H9 (cell line): ENCODE results near the gene WT1. TPM values are rescaled to one million over a fixed set of nuclear protein-coding genes. Genes with fewer than 3 reads are reported as not detected.

Experiments
- DNase-seq: peaks from one replicate; pipeline ENCODE4 v3.0.0-alpha.2; 2017
- H2AFZ ChIP-seq: one replicate; pipeline ENCODE4 v1.6.1; 2013; ENCODE audit warnings: mild to moderate bottlenecking, low read length, control low read depth, moderate library complexity
- H2AK5ac ChIP-seq: 2 replicates; pipeline ENCODE4 v1.6.1; 2013; ENCODE audit warnings: low read length, control low read depth, mixed read lengths; ENCODE audit not compliant: insufficient read length
- H2BK120ac ChIP-seq: one replicate; pipeline ENCODE4 v1.6.1; 2013; ENCODE audit warnings: low read depth, mild to moderate bottlenecking, low read length, control low read depth, inconsistent platforms; ENCODE audit not compliant: poor library complexity, severe bottlenecking
- H2BK12ac ChIP-seq: 2 replicates; pipeline ENCODE4 v1.6.1; 2013; ENCODE audit warnings: low read length, control low read depth, mixed read lengths, low read depth; ENCODE audit not compliant: insufficient read length
- H2BK15ac ChIP-seq: 2 replicates; pipeline ENCODE4 v1.6.1; 2013; ENCODE audit warnings: low read depth, low read length, control low read depth
- H2BK20ac ChIP-seq: one replicate; pipeline ENCODE4 v1.6.1; 2013; ENCODE audit warnings: low read depth, mild to moderate bottlenecking, low read length, control low read depth, inconsistent platforms; ENCODE audit not compliant: poor library complexity, severe bottlenecking
- H2BK5ac ChIP-seq: 2 replicates; pipeline ENCODE4 v1.6.1; 2013; ENCODE audit warnings: low read length, control low read depth, mixed read lengths; ENCODE audit not compliant: insufficient read length
- H3K14ac ChIP-seq: 2 replicates; pipeline ENCODE4 v1.6.1; 2013; ENCODE audit warnings: low read length, control low read depth; ENCODE audit not compliant: insufficient read depth
- H3K18ac ChIP-seq: 2 replicates; pipeline ENCODE4 v1.6.1; 2013; ENCODE audit warnings: low read depth, mild to moderate bottlenecking, mixed read lengths, low read length, control low read depth; ENCODE audit not compliant: insufficient read length
- H3K23ac ChIP-seq: 2 replicates; pipeline ENCODE4 v1.6.1; 2013; ENCODE audit warnings: low read length, control low read depth, mixed read lengths, low read depth; ENCODE audit not compliant: insufficient read length
- H3K23me2 ChIP-seq: 2 replicates; pipeline ENCODE4 v1.6.1; 2013; ENCODE audit warnings: low read depth, mild to moderate bottlenecking, mixed read lengths, low read length, control low read depth; ENCODE audit not compliant: insufficient read length, poor library complexity, severe bottlenecking
- H3K27ac ChIP-seq: 2 replicates; pipeline ENCODE4 v1.5.1; 2013; ENCODE audit warnings: low read length, control low read depth, mixed read lengths, low read depth; ENCODE audit not compliant: insufficient read length
- H3K27me3 ChIP-seq: 2 replicates; pipeline ENCODE4 v1.6.1; 2013; ENCODE audit warnings: low read length, control low read depth, inconsistent platforms; ENCODE audit not compliant: insufficient read depth
- H3K4ac ChIP-seq: 2 replicates; pipeline ENCODE4 v1.6.1; 2013; ENCODE audit warnings: low read depth, mild to moderate bottlenecking, control low read depth, inconsistent platforms, low read length, moderate library complexity
- H3K4me1 ChIP-seq: 2 replicates; pipeline ENCODE4 v1.6.1; 2013; ENCODE audit warnings: low read length, control low read depth, inconsistent platforms; ENCODE audit not compliant: insufficient read depth
- H3K4me2 ChIP-seq: 2 replicates; pipeline ENCODE4 v1.6.1; 2013; ENCODE audit warnings: low read length, control low read depth, mixed read lengths; ENCODE audit not compliant: insufficient read length, insufficient read depth
- H3K56ac ChIP-seq: 2 replicates; pipeline ENCODE4 v1.6.1; 2013; ENCODE audit warnings: low read depth, mild to moderate bottlenecking, mixed read lengths, low read length, control low read depth; ENCODE audit not compliant: insufficient read length
- H3K79me1 ChIP-seq: 2 replicates; pipeline ENCODE4 v1.6.1; 2013; ENCODE audit warnings: low read depth, mild to moderate bottlenecking, moderate library complexity, low read length, control low read depth, inconsistent platforms; ENCODE audit not compliant: insufficient read depth, poor library complexity, severe bottlenecking
- H3K79me2 ChIP-seq: 2 replicates; pipeline ENCODE4 v1.6.1; 2013; ENCODE audit warnings: low read length, control low read depth, inconsistent platforms; ENCODE audit not compliant: insufficient read depth
- H3K9ac ChIP-seq: 2 replicates; pipeline ENCODE4 v1.6.1; 2013; ENCODE audit warnings: low read length, control low read depth, mixed read lengths; ENCODE audit not compliant: insufficient read length; ENCODE audit errors: extremely low read depth
- H3K9me3 ChIP-seq: one replicate; pipeline ENCODE4 v1.6.1; 2013; ENCODE audit warnings: low read depth, low read length, inconsistent platforms; ENCODE audit not compliant: control insufficient read depth
- H3T11ph ChIP-seq: one replicate; pipeline ENCODE4 v1.6.1; 2013; ENCODE audit warnings: mild to moderate bottlenecking, low read length, control low read depth, inconsistent platforms
- H4K20me1 ChIP-seq: one replicate; pipeline ENCODE4 v1.6.1; 2013; ENCODE audit not compliant: control insufficient read depth, insufficient read length, insufficient read depth
- H4K5ac ChIP-seq: 2 replicates; pipeline ENCODE4 v1.6.1; 2013; ENCODE audit warnings: low read depth, mild to moderate bottlenecking, mixed read lengths, low read length, control low read depth; ENCODE audit not compliant: insufficient read length
- H4K8ac ChIP-seq: replicated peaks from 2 replicates; pipeline ENCODE4 v1.6.1; 2013; ENCODE audit warnings: low read length, control low read depth, mixed read lengths, low read depth; ENCODE audit not compliant: insufficient read length
- H4K91ac ChIP-seq: 2 replicates; pipeline ENCODE4 v1.6.1; 2013; ENCODE audit warnings: low read depth, mild to moderate bottlenecking, moderate library complexity, mixed read lengths, low read length, control low read depth; ENCODE audit not compliant: insufficient read length
- H3K27ac Mint-ChIP-seq, 3 experiments: 2 replicates in 2 of 3; 3 replicates in 1 of 3; pipeline ENCODE4 v1.8.0; 2020 to 2021; ENCODE audit warnings: mixed read lengths in 3 of 3, mild to moderate bottlenecking in 1 of 3, moderate library complexity in 1 of 3
- H3K27me3 Mint-ChIP-seq: 2 replicates; pipeline ENCODE4 v1.8.0; 2021; ENCODE audit warnings: low read depth, mild to moderate bottlenecking, moderate library complexity, mixed read lengths
- H3K36me3 Mint-ChIP-seq, 3 experiments: 2 replicates in 2 of 3; 3 replicates in 1 of 3; pipeline ENCODE4 v1.8.0; 2020 to 2021; ENCODE audit warnings: low read depth in 3 of 3, mixed read lengths in 3 of 3; ENCODE audit not compliant: insufficient read depth in 1 of 3
- H3K4me1 Mint-ChIP-seq, 2 experiments: 2 replicates each; pipeline ENCODE4 v1.8.0; 2020; ENCODE audit warnings: mixed read lengths in 2 of 2
- H3K4me3 Mint-ChIP-seq, 2 experiments: 2 replicates in 1 of 2; 3 replicates in 1 of 2; pipeline ENCODE4 v1.8.0; 2020 to 2021; ENCODE audit warnings: mild to moderate bottlenecking in 2 of 2, mixed read lengths in 2 of 2, moderate library complexity in 1 of 2
- H3K9me3 Mint-ChIP-seq, 2 experiments: 2 replicates in 1 of 2; 3 replicates in 1 of 2; pipeline ENCODE4 v1.8.0; 2020; ENCODE audit warnings: mild to moderate bottlenecking in 2 of 2, mixed read lengths in 2 of 2, moderate library complexity in 1 of 2
- CTCF ChIP-seq: fragments of 200-600 bp; sonication (generic); conservative IDR thresholded peaks from 3 replicates; pipeline ENCODE4 v1.8.0; 2021; ENCODE audit warnings: antibody characterized with exemption, mild to moderate bottlenecking
- WGBS: extraction: QIAGEN DNeasy Blood & Tissue Kit; methylation state at CpG from one replicate; pipeline ENCODE4 v1.1.7; 2013; ENCODE audit warnings: missing lambda C conversion rate, low lambda C conversion rate, mixed read lengths; ENCODE audit not compliant: insufficient read length; ENCODE audit errors: extremely low coverage; 5-methylcytosine and 5-hydroxymethylcytosine counted together
- total RNA-seq: library from RNA; stranded (reverse); gene quantifications from 2 replicates; pipeline ENCODE4 v1.2.1, GENCODE V29; 2021

The WT1 gene
- total RNA-seq, 1 experiment from 2014 or later = 0.20 TPM

GRCh38 chr11:32425761-32426160 is 9.6 kb downstream of the WT1 start:
- Histone ChIP-seq H4K5ac (no peak overlapping the region), H2BK20ac (no peak overlapping the region), H3K79me1 (no peaks in the 10 kb centered on the region), H4K20me1 (no peaks in the 10 kb centered on the region), H3K9ac (no peak overlapping the region), H3K79me2 (no peaks in the 10 kb centered on the region), H3K23me2 (peaks cover 7% of the 10 kb centered on the region), H2BK5ac (no peak overlapping the region), H2BK12ac (no peak overlapping the region), H3K27ac (no peak overlapping the region), H3K4me1 (peaks cover 5% of the 10 kb centered on the region; the same call in 1 of the 2 replicates), H3K23ac (no peak overlapping the region), H4K91ac (no peak overlapping the region), H3K14ac (no peak overlapping the region), H2AFZ (no peak overlapping the region), H3T11ph (no peak overlapping the region), H2BK120ac (no peak overlapping the region), H3K4ac (no peak overlapping the region), H3K18ac (no peak overlapping the region), H2BK15ac (no peak overlapping the region), H3K27me3 (peaks cover 57% of the 10 kb centered on the region), H4K8ac (no peak overlapping the region), H2AK5ac (no peak overlapping the region), H3K9me3 (no peaks in the 10 kb centered on the region), H3K56ac (no peak overlapping the region), H3K4me2 (peak overlapping the region; percentile 57)
- no peak for DNase-seq
- H3K4me3 Mint-ChIP-seq = peak overlapping the region in 1 of 2 experiments; percentile 80; a peak in 2 of 5 replicates
- no CpG with 5 or more reads among the region's 5 CpGs for WGBS
- H3K4me1 Mint-ChIP-seq = peaks cover 41 to 45% of the 10 kb centered on the region in 2 experiments
- TF ChIP-seq CTCF = no peak
- no peaks in the 10 kb centered on the region; a peak in 1 of 7 replicates for H3K36me3 Mint-ChIP-seq
- no peak overlapping the region for H3K27ac Mint-ChIP-seq
- H3K9me3 Mint-ChIP-seq = peaks cover 0 to 2% of the 10 kb centered on the region in 2 experiments; a peak in 2 of 5 replicates
- peaks cover 94% of the 10 kb centered on the region for H3K27me3 Mint-ChIP-seq
